Endothelial cell (in vitro differentiated cells): Measurements from ENCODE around the gene TSBP1. TPM values are rescaled to one million over a fixed set of nuclear protein-coding genes. Genes with fewer than 3 reads are reported as not detected.
"Not testable (repeated sequence)": the region's sequence is repeated elsewhere in the genome, so short reads cannot be mapped to it uniquely, and the experiment has no call there.

Experiments
- DNase-seq: peaks from one replicate; pipeline ENCODE4 v3.0.0; 2021; ENCODE audit warnings: low spot score
- H3K27ac Mint-ChIP-seq: one replicate; pipeline ENCODE4 v1.8.0; 2021; ENCODE audit warnings: mixed read lengths, inconsistent platforms; ENCODE audit not compliant: unreplicated experiment
- H3K27me3 Mint-ChIP-seq: one replicate; pipeline ENCODE4 v1.8.0; 2021; ENCODE audit warnings: mild to moderate bottlenecking, moderate library complexity, mixed read lengths, inconsistent platforms; ENCODE audit not compliant: unreplicated experiment
- H3K36me3 Mint-ChIP-seq: one replicate; pipeline ENCODE4 v1.8.0; 2021; ENCODE audit warnings: mild to moderate bottlenecking, low read depth, mixed read lengths, inconsistent platforms; ENCODE audit not compliant: unreplicated experiment
- H3K4me1 Mint-ChIP-seq: one replicate; pipeline ENCODE4 v1.8.0; 2021; ENCODE audit warnings: mild to moderate bottlenecking, mixed read lengths, inconsistent platforms; ENCODE audit not compliant: unreplicated experiment
- H3K4me3 Mint-ChIP-seq: one replicate; pipeline ENCODE4 v1.8.0; 2021; ENCODE audit warnings: mild to moderate bottlenecking, mixed read lengths, inconsistent platforms; ENCODE audit not compliant: unreplicated experiment
- H3K9me3 Mint-ChIP-seq: one replicate; pipeline ENCODE4 v1.8.0; 2021; ENCODE audit warnings: mixed read lengths, inconsistent platforms; ENCODE audit not compliant: unreplicated experiment
- total RNA-seq: library from RNA; stranded (reverse); fragmentation: NEBNext Ultra II Directional; extraction: Animal tissue kit (Norgen Biotek cat#: 25700); gene quantifications from one replicate; pipeline ENCODE4 v1.2.1, GENCODE V29; 2021; ENCODE audit not compliant: unreplicated experiment
- TF ChIP-seq, protein P1 (sequence below): fragments of 200-600 bp; sonication (generic); IDR thresholded peaks from one replicate; pipeline ENCODE4 v1.5.0; 2021; ENCODE audit warnings: antibody characterized with exemption; ENCODE audit not compliant: unreplicated experiment

TSBP1 gene
- total RNA-seq, 1 donor from 2014 or later = not detected

DNA sequence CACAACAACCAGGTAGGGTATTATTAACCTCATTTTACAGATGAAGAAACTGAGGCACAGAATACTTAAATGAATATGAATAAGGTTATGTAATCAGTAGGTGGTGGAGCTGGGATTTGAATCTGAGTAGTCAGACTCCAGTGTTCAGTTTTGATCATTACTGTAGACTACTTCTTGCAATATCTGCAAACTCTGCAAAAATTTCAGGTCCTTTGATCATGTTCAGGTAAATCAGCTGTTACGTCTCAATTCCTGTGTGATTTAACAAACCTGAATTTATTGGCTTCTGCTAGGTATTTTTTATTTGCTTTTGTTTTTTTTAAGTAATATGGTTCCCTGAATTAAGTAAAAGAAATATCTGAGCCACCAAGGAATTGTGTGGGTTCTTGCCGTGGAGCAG lies 77.1 kb downstream of the TSBP1 start:
- Mint-ChIP-seq H3K27ac (no peak overlapping the region), H3K27me3 (no peaks in the 10 kb centered on the region), H3K4me3 (no peak overlapping the region), H3K4me1 (peaks cover 12% of the 10 kb centered on the region), H3K9me3 (no peaks in the 10 kb centered on the region), H3K36me3 (no peaks in the 10 kb centered on the region)
- DNase-seq = no peak
- TF ChIP-seq, protein P1, sequence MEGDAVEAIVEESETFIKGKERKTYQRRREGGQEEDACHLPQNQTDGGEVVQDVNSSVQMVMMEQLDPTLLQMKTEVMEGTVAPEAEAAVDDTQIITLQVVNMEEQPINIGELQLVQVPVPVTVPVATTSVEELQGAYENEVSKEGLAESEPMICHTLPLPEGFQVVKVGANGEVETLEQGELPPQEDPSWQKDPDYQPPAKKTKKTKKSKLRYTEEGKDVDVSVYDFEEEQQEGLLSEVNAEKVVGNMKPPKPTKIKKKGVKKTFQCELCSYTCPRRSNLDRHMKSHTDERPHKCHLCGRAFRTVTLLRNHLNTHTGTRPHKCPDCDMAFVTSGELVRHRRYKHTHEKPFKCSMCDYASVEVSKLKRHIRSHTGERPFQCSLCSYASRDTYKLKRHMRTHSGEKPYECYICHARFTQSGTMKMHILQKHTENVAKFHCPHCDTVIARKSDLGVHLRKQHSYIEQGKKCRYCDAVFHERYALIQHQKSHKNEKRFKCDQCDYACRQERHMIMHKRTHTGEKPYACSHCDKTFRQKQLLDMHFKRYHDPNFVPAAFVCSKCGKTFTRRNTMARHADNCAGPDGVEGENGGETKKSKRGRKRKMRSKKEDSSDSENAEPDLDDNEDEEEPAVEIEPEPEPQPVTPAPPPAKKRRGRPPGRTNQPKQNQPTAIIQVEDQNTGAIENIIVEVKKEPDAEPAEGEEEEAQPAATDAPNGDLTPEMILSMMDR = no peak

DNA sequence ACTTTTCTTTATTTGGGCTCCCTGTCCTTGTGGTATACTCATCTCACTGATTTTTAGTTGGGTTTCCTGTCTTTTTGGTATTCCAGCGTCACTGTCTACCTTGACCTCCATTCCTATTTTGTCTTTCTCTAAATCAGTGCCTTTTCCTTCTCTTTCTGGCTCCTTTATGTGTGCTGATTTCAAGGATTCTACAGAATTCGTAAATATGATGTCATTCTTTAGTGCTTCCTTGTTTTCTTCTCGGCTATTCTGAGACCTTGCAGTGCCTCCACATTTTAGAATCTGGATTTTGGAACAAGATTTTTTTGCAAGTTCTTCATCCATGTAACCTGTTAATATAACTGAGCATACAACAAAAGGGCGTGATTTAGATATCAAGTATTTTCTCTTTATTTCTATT lies 78.0 kb downstream of the TSBP1 start:
- no peak overlapping the region for H3K27ac Mint-ChIP-seq
- H3K4me3 Mint-ChIP-seq = no peak overlapping the region
- no peak for DNase-seq
- TF ChIP-seq, protein P1 = no peak
- H3K4me1 Mint-ChIP-seq = peaks cover 12% of the 10 kb centered on the region
- H3K27me3 Mint-ChIP-seq = no peaks in the 10 kb centered on the region
- no peaks in the 10 kb centered on the region for H3K36me3 Mint-ChIP-seq
- H3K9me3 Mint-ChIP-seq = no peaks in the 10 kb centered on the region

DNA sequence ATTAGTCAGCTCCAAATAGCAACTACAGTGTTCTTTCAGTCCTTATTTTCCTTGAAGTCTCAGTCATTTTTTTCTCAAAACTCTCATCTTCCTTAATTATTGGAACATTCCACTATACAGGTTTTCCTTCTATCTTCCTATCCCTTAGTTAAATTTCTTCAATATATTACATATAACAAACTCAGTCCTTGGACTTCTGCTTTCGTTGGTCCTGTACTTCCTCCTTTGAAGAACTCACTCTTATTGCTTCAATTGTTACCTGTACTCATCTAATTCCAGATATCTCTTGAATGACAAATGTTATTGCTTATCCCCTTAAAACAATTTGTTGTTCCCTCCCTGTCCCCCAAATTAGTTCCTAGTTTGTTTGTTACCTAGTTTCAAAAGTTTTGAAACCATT lies 80.2 kb downstream of the TSBP1 start:
- Mint-ChIP-seq H3K27ac (no peak overlapping the region), H3K4me1 (peaks cover 12% of the 10 kb centered on the region), H3K27me3 (no peaks in the 10 kb centered on the region), H3K4me3 (no peak overlapping the region), H3K36me3 (no peaks in the 10 kb centered on the region), H3K9me3 (no peaks in the 10 kb centered on the region)
- TF ChIP-seq, protein P1 = no peak
- DNase-seq = no peak

DNA sequence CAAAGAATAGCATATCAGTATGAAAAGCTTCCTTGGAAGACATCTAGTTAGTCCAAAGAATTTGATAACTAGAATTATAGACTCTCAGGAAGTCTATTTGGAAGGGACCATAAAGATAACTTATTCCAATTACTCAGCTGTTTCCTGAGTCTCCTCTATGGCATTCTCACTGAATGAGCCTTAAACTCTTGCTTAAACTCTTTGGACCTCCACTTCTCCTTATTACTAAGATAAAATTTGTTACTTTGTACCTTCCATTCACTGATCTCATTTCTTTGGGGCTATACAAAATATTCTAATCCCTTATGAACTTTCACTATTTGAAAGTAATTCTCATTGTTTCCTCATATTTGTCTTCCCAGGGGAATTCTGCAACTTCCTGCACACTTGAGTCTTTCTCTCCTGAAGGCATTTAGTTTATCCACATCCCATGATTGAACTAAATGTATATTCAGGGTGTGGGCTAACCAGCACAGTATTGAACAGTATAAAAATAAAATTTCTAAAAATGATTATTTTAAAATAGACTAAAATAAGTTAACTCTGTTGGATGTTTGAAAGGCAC lies 80.7 kb downstream of the TSBP1 start:
- no peaks in the 10 kb centered on the region for H3K27me3 Mint-ChIP-seq
- no peak overlapping the region for H3K27ac Mint-ChIP-seq
- no peaks in the 10 kb centered on the region for H3K36me3 Mint-ChIP-seq
- no peaks in the 10 kb centered on the region for H3K9me3 Mint-ChIP-seq
- H3K4me1 Mint-ChIP-seq = peaks cover 12% of the 10 kb centered on the region
- TF ChIP-seq, protein P1 = no peak
- H3K4me3 Mint-ChIP-seq = no peak overlapping the region
- DNase-seq = no peak

DNA sequence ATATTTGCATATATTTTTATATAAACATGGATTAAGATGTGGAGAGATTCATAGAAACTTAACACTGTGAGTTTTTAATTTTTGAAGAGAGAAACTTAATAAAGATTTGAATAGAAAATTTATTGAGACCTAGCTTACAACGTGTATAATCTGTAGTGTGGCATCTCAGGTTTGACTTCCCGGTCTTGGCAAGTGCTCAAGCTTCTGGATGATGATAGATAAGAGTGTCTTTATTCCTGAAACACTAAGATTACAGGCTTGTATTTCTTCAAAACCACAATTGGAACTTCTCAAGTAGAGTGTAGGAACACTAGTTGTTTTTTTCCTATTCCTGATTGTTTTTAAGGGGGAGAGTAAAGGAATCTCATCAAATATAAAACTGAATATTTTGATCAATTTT lies 83.3 kb downstream of the TSBP1 start:
- Mint-ChIP-seq H3K9me3 (no peaks in the 10 kb centered on the region), H3K27ac (no peak overlapping the region), H3K4me3 (no peak overlapping the region), H3K27me3 (no peaks in the 10 kb centered on the region), H3K4me1 (peaks cover 12% of the 10 kb centered on the region), H3K36me3 (no peaks in the 10 kb centered on the region)
- DNase-seq = no peak
- TF ChIP-seq, protein P1 = no peak

DNA sequence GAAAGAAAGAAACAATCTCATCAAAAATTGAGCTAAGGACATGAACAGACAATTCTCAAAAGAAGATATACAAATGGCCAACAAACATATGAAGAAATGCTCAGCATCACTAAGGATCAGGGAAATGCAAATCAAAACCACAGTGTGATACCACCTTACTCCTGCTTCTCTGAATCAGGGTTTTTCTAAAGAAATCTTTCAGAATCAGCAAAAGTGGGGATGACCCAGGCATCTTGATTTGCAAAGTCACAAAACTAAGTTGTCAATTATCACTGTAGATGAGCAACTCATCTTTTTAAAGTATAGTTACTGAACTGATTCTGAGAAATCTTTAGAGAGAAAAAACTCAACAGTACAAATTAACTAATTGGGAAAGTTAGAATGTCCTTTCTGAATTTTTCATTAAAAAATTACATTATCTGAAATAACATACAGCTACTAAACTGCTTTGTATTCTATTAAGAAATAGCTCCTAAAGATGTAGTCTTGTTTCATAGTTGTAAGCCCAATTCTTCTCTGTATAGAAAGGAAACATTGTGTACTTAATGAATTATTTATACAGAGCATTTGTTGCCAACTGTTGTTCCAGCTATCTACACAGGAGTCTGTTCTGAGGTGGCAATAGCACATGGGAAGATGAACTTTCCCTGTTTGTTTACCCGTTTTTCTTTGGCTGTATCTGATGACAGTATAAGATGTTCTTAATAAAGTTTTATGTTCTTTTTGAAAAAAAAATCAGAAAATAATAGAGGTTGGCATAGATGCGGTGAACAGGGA lies 97.7 kb downstream of the TSBP1 start:
- not testable (repeated sequence) for H3K9me3 Mint-ChIP-seq

More for the DNA sequence above, 97.7 kb downstream of the TSBP1 start:
- DNase-seq, H3K36me3 Mint-ChIP-seq, H3K4me1 Mint-ChIP-seq, H3K27me3 Mint-ChIP-seq, H3K27ac Mint-ChIP-seq, H3K4me3 Mint-ChIP-seq: not testable (repeated sequence)
